ENCODE results near the gene HIVEP3.

DNA sequence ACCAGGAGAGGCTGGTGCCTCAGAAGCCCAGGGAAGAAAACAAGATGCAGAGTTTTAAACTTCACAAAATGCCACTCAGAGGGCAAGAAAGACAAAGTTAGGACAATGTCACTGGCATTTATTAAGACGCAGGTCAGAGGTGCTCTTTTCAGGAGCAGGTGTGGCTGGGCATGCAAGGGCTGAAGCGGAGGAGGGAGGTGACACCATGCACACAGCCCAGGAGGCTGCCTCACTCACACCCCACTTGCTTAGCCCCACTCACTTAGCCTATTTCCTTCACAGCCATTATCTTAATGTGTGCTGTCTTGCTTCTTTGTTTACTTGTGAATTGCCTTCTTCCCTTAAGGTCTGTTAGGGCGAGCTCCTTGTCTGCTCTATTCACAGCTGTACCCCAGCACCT, 17.2 kb downstream of the HIVEP3 start:
- 0 out of 2 replicates have a peak, but pooled peaks have one; percentile 19 for TF ChIP-seq POLR2AphosphoS5 (IDR thresholded peaks at IDR 0.05; ENCODE audit: low read depth, low read length)
- no peak; the same call in 1 of the 2 replicates for TF ChIP-seq SIN3A (IDR thresholded peaks at IDR 0.05; ENCODE audit: borderline replicate concordance, insufficient read depth, low read length)
- TF ChIP-seq, protein P1, sequence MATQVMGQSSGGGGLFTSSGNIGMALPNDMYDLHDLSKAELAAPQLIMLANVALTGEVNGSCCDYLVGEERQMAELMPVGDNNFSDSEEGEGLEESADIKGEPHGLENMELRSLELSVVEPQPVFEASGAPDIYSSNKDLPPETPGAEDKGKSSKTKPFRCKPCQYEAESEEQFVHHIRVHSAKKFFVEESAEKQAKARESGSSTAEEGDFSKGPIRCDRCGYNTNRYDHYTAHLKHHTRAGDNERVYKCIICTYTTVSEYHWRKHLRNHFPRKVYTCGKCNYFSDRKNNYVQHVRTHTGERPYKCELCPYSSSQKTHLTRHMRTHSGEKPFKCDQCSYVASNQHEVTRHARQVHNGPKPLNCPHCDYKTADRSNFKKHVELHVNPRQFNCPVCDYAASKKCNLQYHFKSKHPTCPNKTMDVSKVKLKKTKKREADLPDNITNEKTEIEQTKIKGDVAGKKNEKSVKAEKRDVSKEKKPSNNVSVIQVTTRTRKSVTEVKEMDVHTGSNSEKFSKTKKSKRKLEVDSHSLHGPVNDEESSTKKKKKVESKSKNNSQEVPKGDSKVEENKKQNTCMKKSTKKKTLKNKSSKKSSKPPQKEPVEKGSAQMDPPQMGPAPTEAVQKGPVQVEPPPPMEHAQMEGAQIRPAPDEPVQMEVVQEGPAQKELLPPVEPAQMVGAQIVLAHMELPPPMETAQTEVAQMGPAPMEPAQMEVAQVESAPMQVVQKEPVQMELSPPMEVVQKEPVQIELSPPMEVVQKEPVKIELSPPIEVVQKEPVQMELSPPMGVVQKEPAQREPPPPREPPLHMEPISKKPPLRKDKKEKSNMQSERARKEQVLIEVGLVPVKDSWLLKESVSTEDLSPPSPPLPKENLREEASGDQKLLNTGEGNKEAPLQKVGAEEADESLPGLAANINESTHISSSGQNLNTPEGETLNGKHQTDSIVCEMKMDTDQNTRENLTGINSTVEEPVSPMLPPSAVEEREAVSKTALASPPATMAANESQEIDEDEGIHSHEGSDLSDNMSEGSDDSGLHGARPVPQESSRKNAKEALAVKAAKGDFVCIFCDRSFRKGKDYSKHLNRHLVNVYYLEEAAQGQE (IDR thresholded peaks at IDR 0.05; ENCODE audit: insufficient read depth in 1 of 2, low read depth in 2 of 2, low read length in 2 of 2): no peak
- no peak for TF ChIP-seq TAF1 (IDR thresholded peaks at IDR 0.05; ENCODE audit: borderline replicate concordance, insufficient read depth, low read length)
- no peak for TF ChIP-seq FOXP2 (optimal IDR thresholded peaks at IDR 0.05; ENCODE audit: borderline replicate concordance, extremely low read depth, extremely low read length, insufficient read depth)
